ENCODE measurements around the gene FOXP1. TPM values are rescaled to one million over a fixed set of nuclear protein-coding genes. Genes with fewer than 3 reads are reported as not detected.

Gene FOXP1
- 26.1 and 63.9 TPM in 2 replicates for total RNA-seq

DNA sequence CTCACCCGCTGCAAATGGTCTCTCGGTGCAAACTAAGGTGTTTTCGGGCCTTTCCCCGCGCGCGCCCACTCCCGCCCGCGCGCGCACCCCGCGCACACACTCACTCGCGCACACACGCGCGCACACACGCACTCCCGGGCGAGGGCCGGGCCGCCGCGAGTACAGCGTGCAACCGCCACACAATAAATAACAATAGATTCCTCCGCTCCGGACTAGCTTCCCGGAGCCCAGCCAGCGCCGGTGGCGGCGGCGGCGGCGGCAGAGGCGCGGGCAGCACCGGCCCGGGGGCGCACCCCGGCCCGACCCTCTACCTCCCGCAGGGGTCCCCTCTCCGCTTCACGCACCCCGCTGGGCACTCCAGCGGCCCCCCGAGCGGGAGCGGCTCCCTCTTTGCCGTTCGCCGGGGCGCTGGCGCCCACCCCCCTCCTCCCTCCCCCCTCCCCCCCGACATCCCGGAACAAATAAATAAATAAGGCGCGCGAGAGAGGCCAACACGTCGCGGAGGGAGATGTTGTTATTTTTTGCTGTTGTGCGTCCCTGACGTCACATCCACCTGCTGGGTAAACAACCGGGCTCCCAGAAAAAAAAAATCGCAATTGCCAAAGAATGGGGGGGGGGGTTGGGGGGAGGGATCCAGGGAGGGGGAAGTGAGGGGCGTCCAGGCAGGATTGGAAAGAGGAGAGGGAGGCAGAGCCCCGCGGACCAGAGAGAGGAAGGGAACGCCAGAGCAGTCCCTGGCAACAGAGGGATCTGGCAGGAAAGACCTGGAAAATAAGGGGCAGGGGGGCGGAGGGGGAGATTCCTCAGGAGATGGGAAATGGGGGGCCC, at the start of gene FOXP1:
Gene FOXP1, minus strand, starts transcription at position 163 of the 828 bp plus-strand sequence. CDS start 385,347 bp downstream, outside the sequence.
- peak within 1 kb of the TSS; percentile 87 for H3K4me3 ChIP-seq (ENCODE audit: low read depth, low read length)
- DNase-seq (ENCODE audit: low read depth), result no peak

DNA sequence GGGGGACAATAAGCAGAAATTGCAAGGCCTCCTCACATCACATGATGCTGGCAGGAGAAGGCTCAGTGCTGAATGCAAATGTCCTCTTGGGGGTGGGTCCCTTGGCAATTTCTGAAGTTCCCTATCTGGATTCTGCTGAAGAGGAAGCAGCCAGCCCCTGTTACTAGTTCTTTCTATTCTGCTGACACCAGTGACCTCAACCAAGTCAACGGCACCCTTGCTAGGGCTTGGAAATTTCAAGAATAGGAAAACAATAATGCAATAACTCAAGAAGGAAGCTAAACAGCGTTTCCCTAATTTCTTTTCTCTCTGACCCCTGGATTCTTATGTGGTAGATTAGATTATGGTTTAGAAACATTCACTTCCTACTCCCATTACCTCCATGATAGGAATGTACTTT, 46.2 kb upstream of the FOXP1 start:
- no peak for DNase-seq (ENCODE audit: low read depth)
- TF ChIP-seq, protein P1, sequence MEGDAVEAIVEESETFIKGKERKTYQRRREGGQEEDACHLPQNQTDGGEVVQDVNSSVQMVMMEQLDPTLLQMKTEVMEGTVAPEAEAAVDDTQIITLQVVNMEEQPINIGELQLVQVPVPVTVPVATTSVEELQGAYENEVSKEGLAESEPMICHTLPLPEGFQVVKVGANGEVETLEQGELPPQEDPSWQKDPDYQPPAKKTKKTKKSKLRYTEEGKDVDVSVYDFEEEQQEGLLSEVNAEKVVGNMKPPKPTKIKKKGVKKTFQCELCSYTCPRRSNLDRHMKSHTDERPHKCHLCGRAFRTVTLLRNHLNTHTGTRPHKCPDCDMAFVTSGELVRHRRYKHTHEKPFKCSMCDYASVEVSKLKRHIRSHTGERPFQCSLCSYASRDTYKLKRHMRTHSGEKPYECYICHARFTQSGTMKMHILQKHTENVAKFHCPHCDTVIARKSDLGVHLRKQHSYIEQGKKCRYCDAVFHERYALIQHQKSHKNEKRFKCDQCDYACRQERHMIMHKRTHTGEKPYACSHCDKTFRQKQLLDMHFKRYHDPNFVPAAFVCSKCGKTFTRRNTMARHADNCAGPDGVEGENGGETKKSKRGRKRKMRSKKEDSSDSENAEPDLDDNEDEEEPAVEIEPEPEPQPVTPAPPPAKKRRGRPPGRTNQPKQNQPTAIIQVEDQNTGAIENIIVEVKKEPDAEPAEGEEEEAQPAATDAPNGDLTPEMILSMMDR (conservative IDR thresholded peaks at IDR 0.05; ENCODE audit: low read depth, low read length), result no peak
- H3K4me3 ChIP-seq (ENCODE audit: low read depth, low read length), result no peak overlapping the region

More for the DNA sequence above, at the start of gene FOXP1:
- TF ChIP-seq, protein P1 (conservative IDR thresholded peaks at IDR 0.05; ENCODE audit: low read depth, low read length), result no peak

DNA sequence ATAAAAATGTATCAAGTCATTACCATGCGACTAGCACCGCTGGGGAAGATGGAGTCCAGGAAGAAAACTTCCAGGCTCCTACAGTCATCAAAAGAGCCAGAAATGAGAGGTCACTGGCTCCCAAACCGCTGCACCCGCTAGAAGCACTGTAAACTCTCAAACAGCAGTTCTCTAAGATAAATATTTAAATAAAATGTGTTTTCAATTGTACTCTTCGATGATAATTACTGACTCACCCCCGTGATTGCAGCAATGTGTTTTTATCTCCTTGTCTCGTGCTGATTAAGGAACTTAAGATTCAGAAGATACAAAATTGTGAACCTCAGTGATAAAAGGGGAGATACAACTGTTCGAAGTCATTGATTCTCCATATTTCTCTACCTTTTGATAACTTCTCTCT, 45.8 kb upstream of the FOXP1 start:
- no peak for DNase-seq (ENCODE audit: low read depth)
- TF ChIP-seq, protein P1 (conservative IDR thresholded peaks at IDR 0.05; ENCODE audit: low read depth, low read length), result no peak
- H3K4me3 ChIP-seq (ENCODE audit: low read depth, low read length), result no peak overlapping the region

DNA sequence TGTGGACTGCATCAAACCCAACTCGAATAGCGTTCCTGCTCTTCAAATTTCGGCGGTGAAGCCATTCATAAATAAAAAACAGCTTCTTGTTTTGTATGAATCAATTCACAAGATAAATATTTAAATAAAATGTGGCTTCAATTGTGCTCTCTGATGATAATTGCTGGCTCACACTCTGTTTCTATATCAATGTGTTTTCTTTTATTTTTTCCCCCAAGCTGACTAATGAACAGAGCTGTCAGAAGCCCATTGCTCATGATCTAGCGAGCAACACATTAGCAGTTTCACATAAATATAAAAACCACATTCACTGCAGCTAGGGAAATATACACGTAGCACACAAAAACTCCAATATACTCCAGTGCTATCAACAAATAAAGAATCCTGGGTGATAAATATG, 45.0 kb upstream of the FOXP1 start:
- no peak overlapping the region for H3K4me3 ChIP-seq (ENCODE audit: low read depth, low read length)
- DNase-seq (ENCODE audit: low read depth), result no peak
- TF ChIP-seq, protein P1 (conservative IDR thresholded peaks at IDR 0.05; ENCODE audit: low read depth, low read length), result no peak

DNA sequence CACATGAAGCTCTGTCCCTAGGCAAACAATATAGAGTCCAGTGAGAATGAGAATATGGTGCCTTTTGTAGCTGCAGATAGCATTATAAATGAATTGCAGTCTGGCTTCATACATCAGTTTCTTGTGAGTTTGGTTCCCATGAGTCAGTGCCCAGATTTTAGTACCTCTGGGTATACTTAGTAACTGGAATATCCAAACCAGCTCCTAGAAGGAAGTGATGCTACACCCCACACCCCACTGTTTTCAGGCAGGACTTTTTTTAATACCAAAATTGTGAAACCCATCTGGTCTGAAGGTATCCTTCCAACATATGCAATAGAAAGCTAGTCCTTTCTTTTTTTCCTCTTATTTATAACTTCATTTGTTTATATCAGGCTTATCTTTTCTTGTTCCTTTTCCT, 42.1 kb upstream of the FOXP1 start:
- no peak for DNase-seq (ENCODE audit: low read depth)
- no peak overlapping the region for H3K4me3 ChIP-seq (ENCODE audit: low read depth, low read length)
- TF ChIP-seq, protein P1 (conservative IDR thresholded peaks at IDR 0.05; ENCODE audit: low read depth, low read length), result no peak

DNA sequence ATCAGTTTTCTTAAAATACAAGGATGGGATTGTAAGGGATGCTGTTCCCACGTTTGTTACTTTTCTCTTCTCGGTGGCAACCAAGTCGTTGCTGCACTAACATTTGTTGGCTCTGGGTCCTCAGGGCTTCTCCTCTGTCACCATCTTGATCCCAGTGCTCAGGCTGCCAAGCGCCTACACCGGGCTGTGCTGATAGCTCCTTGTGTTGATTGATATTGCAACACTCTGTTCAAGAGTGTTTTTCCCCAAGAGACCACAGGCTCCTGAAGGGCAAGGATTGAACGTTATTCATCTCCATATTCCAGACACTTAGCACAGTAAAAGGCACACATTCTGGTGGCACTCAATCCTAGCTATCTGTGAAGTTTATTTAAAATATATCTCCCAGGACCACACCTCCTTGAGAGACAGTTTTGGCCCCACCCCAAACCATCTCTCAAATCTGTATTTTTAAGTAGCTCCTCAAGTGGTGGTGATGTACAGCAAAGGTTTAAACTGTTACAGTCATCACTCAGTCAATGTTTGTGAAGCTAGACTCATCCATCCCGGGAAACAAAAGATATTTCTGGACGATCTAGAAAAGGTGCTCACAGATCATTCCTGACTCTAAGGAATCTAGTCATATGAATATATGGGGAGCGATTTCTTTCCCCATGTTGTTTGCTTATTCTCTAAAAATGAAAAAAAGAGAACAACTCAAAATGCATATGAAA, 38.5 kb upstream of the FOXP1 start:
- TF ChIP-seq, protein P1 (conservative IDR thresholded peaks at IDR 0.05; ENCODE audit: low read depth, low read length), result no peak
- H3K4me3 ChIP-seq (ENCODE audit: low read depth, low read length), result no peak overlapping the region

More for the DNA sequence above, 38.5 kb upstream of the FOXP1 start:
- no peak for DNase-seq (ENCODE audit: low read depth)
